OCI-LY7 (cell line): ENCODE results near the gene PSMC4. TPM values are rescaled to one million over a fixed set of nuclear protein-coding genes. Genes with fewer than 3 reads are reported as not detected.

Experiments
- BruUV-seq: library from RNA; stranded (reverse); fragments of 400-500 nt; replicated peaks from 2 replicates; lab custom pipeline; 2021; lab: Mats Ljungman, UMichigan
- CTCF ChIA-PET: fragments of 300-600 bp; sonication (Branson Sonifier 250); formaldehyde crosslinking; loops from one replicate; lab custom pipeline; 2022; ENCODE audit warnings: antibody characterized with exemption; ENCODE audit not compliant: unreplicated experiment; lab: Charles Lee
- POLR2A ChIA-PET: fragments of 300-600 bp; sonication (Branson Sonifier 250); formaldehyde crosslinking; loops from one replicate; lab custom pipeline; 2022; ENCODE audit warnings: antibody characterized with exemption; lab: Charles Lee
- DNase-seq: peaks from one replicate; pipeline ENCODE4 v3.0.0-alpha.2; 2015; ENCODE audit warnings: low spot score
- H2AFZ ChIP-seq: fragments of 200-600 bp; sonication (generic), shearing (Covaris generic); 2 replicates; pipeline ENCODE4 v1.6.1; 2014; ENCODE audit warnings: mild to moderate bottlenecking, antibody characterized with exemption, low read length, moderate library complexity
- H3K27ac ChIP-seq: fragments of 200-600 bp; sonication (generic); 2 replicates; pipeline ENCODE4 v1.5.1; 2014; ENCODE audit warnings: mixed run types, low read depth, mild to moderate bottlenecking, moderate library complexity, low read length, inconsistent platforms; ENCODE audit not compliant: poor library complexity, severe bottlenecking
- H3K36me3 ChIP-seq: fragments of 200-600 bp; sonication (generic); 2 replicates; pipeline ENCODE4 v1.6.1; 2014; ENCODE audit warnings: mild to moderate bottlenecking, antibody characterized with exemption, low read length, moderate library complexity, mixed read lengths; ENCODE audit not compliant: insufficient read depth
- H3K4me1 ChIP-seq: fragments of 200-600 bp; sonication (generic); 2 replicates; pipeline ENCODE4 v1.5.1; 2014; ENCODE audit warnings: mild to moderate bottlenecking, low read length; ENCODE audit not compliant: insufficient read depth, poor library complexity, severe bottlenecking
- H3K4me2 ChIP-seq: fragments of 200-600 bp; sonication (generic); 2 replicates; pipeline ENCODE4 v1.6.1; 2014; ENCODE audit warnings: mild to moderate bottlenecking, low read length
- H3K4me3 ChIP-seq: fragments of 200-600 bp; sonication (generic); 2 replicates; pipeline ENCODE4 v1.5.1; 2014; ENCODE audit warnings: mild to moderate bottlenecking, low read depth, low read length; ENCODE audit not compliant: poor library complexity, severe bottlenecking
- H3K79me2 ChIP-seq: fragments of 200-600 bp; sonication (generic); 2 replicates; pipeline ENCODE4 v1.6.1; 2016; ENCODE audit warnings: low read depth, mild to moderate bottlenecking, low read length, moderate library complexity, mixed read lengths; ENCODE audit not compliant: insufficient read depth
- H3K9me2 ChIP-seq: fragments of 200-600 bp; sonication (generic); 2 replicates; pipeline ENCODE4 v1.6.1; 2016; ENCODE audit warnings: mild to moderate bottlenecking, low read length, mixed read lengths; ENCODE audit not compliant: insufficient read depth
- H3K9me3 ChIP-seq: fragments of 200-600 bp; sonication (generic); 2 replicates; pipeline ENCODE4 v1.6.1; 2014; ENCODE audit warnings: mild to moderate bottlenecking, mixed run types, low read length, mixed read lengths
- H4K20me1 ChIP-seq: fragments of 200-600 bp; sonication (generic); 2 replicates; pipeline ENCODE4 v1.6.1; 2014; ENCODE audit warnings: mild to moderate bottlenecking, antibody characterized with exemption, low read length, moderate library complexity, mixed read lengths; ENCODE audit not compliant: insufficient read depth
- CTCF ChIP-seq: fragments of 200-600 bp; sonication (generic); conservative IDR thresholded peaks from 2 replicates; pipeline ENCODE4 v1.5.1; 2014; ENCODE audit warnings: mild to moderate bottlenecking, antibody characterized with exemption, low read length, moderate library complexity, mixed read lengths
- EZH2phosphoT487 ChIP-seq: fragments of 200-600 bp; sonication (generic); IDR thresholded peaks from 2 replicates; pipeline ENCODE4 v1.6.1; 2018; ENCODE audit warnings: low read depth, borderline replicate concordance, mild to moderate bottlenecking, mixed run types, antibody characterized with exemption, low read length, moderate library complexity, mixed read lengths
- intact Hi-C: fragments of 100-400 bp; cut with micrococcal nuclease; formaldehyde crosslinking; loops from one replicate; pipeline ENCODE4 v1.10.0; 2022; ENCODE audit not compliant: unreplicated experiment
- total RNA-seq, 2 experiments: library from RNA; depleted of rRNA in 1 of 2; stranded (reverse); fragments of >200 nt in 1 of 2; shearing (Covaris generic) in 1 of 2; gene quantifications; 2 replicates each; pipeline ENCODE4 v1.2.3, GENCODE V29; 2014 to 2022

PSMC4 gene
- total RNA-seq, 2 experiments from 2014 or later, result 78.0 to 82.3 TPM

GRCh38 chr19:39993605-39994004, 22.6 kb downstream of the PSMC4 start:
- peaks cover 28% of the 10 kb centered on the region; the same call in 1 of the 2 replicates for H3K9me3 ChIP-seq
- no peak for DNase-seq
- ChIA-PET POLR2A (no interaction called here), CTCF (no interaction called here)
- no TSS peak for BruUV-seq
- TF ChIP-seq CTCF, result no peak
- no peak for TF ChIP-seq EZH2phosphoT487
- H3K4me1 ChIP-seq, result peaks cover 16% of the 10 kb centered on the region
- intact Hi-C loops, result no loop called here
- H3K4me2 ChIP-seq, result no peak overlapping the region
- H4K20me1 ChIP-seq, result no peaks in the 10 kb centered on the region
- H3K36me3 ChIP-seq, result peaks cover 17% of the 10 kb centered on the region; the same call in 1 of the 2 replicates
- no peak overlapping the region for H2AFZ ChIP-seq
- H3K79me2 ChIP-seq, result peaks cover 18% of the 10 kb centered on the region; the same call in 1 of the 2 replicates
- H3K4me3 ChIP-seq, result no peak overlapping the region
- H3K27ac ChIP-seq, result no peak overlapping the region
- H3K9me2 ChIP-seq, result no peaks in the 10 kb centered on the region

GRCh38 chr19:39994361-39994760, 23.4 kb downstream of the PSMC4 start:
- ChIA-PET CTCF (no interaction called here), POLR2A (no interaction called here)
- Histone ChIP-seq H3K27ac (no peak overlapping the region), H3K9me3 (peaks cover 28% of the 10 kb centered on the region; the same call in 1 of the 2 replicates), H3K79me2 (peaks cover 18% of the 10 kb centered on the region; the same call in 1 of the 2 replicates), H2AFZ (no peak overlapping the region), H3K4me1 (peaks cover 16% of the 10 kb centered on the region), H3K4me2 (no peak overlapping the region), H3K9me2 (no peaks in the 10 kb centered on the region), H3K4me3 (no peak overlapping the region), H3K36me3 (peaks cover 17% of the 10 kb centered on the region; the same call in 1 of the 2 replicates), H4K20me1 (no peaks in the 10 kb centered on the region)
- TF ChIP-seq CTCF, result no peak
- no peak for TF ChIP-seq EZH2phosphoT487
- intact Hi-C loops, result no loop called here
- no peak for DNase-seq
- BruUV-seq, result no TSS peak

GRCh38 chr19:39995794-39996193, 24.8 kb downstream of the PSMC4 start:
- Histone ChIP-seq H3K4me2 (peak overlapping the region; percentile 73), H2AFZ (no peak overlapping the region), H3K79me2 (peaks cover 18% of the 10 kb centered on the region; the same call in 1 of the 2 replicates), H3K36me3 (peaks cover 17% of the 10 kb centered on the region; the same call in 1 of the 2 replicates), H3K4me3 (peak overlapping the region; percentile 77), H3K9me2 (no peaks in the 10 kb centered on the region), H3K27ac (no peak overlapping the region), H4K20me1 (no peaks in the 10 kb centered on the region), H3K4me1 (peaks cover 16% of the 10 kb centered on the region), H3K9me3 (peaks cover 28% of the 10 kb centered on the region; the same call in 1 of the 2 replicates)
- CTCF ChIA-PET, result no interaction called here
- POLR2A ChIA-PET, result interaction anchor here (2.1 to 2.2 kb wide), 2 partner anchors 23 to 25 kb away, joined by 5 to 8 read pairs; no protein-coding TSS in a partner anchor
- no TSS peak for BruUV-seq
- intact Hi-C loops, result loop anchor here (1.0 kb wide), 1 partner anchor 24 kb away; the partner anchor contains the start of gene PSMC4
- no peak for DNase-seq
- no peak for TF ChIP-seq CTCF
- TF ChIP-seq EZH2phosphoT487, result no peak
